Sciatic nerve (tissue), 2 donors: ENCODE results near the gene NDRG3. TPM values are rescaled to one million over a fixed set of nuclear protein-coding genes. Genes with fewer than 3 reads are reported as not detected.
"Not testable (repeated sequence)": the region's sequence is repeated elsewhere in the genome, so short reads cannot be mapped to it uniquely, and the experiment has no call there.

ENCODE experiments used
- ATAC-seq: fragments of 200-7000 bp; cut with Tn5 transposase; one replicate; pipeline ENCODE4 v1.9.1; 2020; ENCODE audit warnings: mild to moderate bottlenecking, moderate library complexity
- DNase-seq: peaks from one replicate; pipeline ENCODE4 v3.0.0-alpha.2; 2020; ENCODE audit warnings: low spot score
- intact Hi-C: fragments of 100-400 bp; cut with DNase I; formaldehyde crosslinking; loops from one replicate; pipeline ENCODE4 v1.14.2; 2022
- total RNA-seq: library from RNA; stranded (reverse); fragmentation: NEBNext Ultra II Directional; extraction: Animal tissue kit (Norgen Biotek cat#: 25700); gene quantifications from one replicate; pipeline ENCODE4 v1.2.1, GENCODE V29; 2021
- donor health status: DM: no; HTN: no; CAD: no.
- donor health status: DM: no; HTN: no; CAD: no.

Gene NDRG3
- total RNA-seq, 1 donor from 2014 or later, result 30.7 TPM

- intact Hi-C loops, result no loop called here
- ATAC-seq (no peak), DNase-seq (no peak)
These were observed 115.9 kb downstream of the NDRG3 start for GRCh38 chr20:36629719-36630681.

GRCh38 chr20:36628076-36628475 lies 117.8 kb downstream of the NDRG3 start:
- no peak for DNase-seq
- intact Hi-C loops, result no loop called here
- ATAC-seq, result no peak

- intact Hi-C loops, result no loop called here
- no peak for ATAC-seq
- no peak for DNase-seq
These were observed 121.0 kb downstream of the NDRG3 start for GRCh38 chr20:36624944-36625324.

DNA sequence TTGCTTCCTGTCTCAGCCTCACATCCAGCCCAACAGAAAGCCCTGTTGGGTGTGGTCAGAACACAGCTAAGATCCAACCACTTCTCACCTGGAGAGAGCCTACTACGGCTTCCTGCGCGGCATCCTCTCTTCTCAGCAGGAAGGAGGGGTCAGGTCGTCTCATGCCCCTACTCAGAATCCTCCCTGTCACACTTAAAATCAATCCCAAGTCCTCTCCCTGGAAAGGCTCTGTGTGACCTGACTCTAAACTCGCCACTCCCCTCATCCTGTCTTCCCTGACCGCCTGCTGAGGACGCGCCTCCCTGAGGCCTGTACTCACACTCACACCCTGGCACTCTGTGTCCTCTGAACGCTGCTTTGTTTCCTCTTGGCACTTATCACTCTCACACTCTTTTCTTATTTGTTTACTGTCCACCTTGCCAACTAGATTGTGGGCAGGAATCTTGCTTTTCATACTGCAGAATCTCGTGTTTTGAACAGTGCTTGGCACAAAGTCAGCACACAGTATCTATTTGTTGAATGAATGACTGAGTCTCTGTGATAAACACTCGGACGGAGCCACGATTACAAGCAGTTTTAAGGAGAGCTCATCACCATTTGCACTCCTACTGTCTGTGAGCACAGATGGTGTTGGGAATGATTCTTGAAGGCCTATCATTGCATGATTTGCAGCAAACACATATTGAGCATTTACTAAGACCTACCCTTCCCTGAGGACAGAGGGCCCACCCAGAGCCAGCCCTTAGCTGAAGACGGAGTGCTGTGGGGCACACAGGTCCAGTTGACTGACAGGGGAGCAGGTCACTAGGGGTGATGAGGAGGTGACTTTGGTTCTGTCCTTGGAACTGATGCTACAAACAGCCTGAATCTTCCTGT lies 121.6 kb downstream of the NDRG3 start:
- no peak for DNase-seq
- intact Hi-C loops, result no loop called here
- ATAC-seq, result peak; percentile 67

DNA sequence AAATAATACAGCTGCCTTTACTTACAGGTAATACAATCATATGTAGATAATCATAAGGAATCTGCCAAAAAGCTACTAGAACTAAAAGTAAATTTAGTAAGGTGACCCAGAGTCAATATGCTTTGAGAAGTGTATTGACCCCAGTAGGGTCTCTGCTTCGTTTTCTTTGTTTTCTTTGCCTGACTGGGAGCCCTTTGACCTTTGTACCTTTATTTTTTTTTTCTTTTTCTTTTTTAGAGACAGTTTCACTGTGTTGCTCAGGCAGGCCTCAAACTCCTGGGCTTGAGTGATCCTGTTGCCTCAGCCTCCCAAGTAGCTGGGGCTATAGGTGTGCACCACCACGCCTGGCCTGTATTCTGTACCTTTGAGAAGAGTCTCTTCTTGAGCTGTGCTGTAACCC lies 122.4 kb downstream of the NDRG3 start:
- no peak for ATAC-seq
- intact Hi-C loops, result no loop called here
- no peak for DNase-seq

DNA sequence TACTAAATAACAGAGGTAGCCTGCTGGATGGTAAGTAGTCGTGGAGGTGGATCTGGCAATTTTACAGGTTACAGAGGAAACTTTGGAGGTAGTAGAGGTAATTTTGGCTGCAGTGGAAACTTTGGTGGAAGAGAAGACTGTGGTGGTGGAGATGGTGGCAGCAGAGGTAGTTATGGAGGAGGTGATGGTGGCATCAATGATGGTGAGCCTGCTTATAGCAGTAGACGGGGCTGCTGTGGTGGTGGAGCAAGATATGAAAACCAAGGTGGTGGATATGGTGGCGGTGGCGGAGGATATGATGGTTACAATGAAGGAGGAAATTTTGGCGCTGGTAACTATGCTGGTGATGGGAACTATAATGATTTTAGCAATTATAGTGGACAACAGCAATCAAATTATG lies 125.0 kb downstream of the NDRG3 start:
- DNase-seq (no peak), ATAC-seq (no peak)
- intact Hi-C loops, result no loop called here

GRCh38 chr20:36614781-36615557 lies 130.9 kb downstream of the NDRG3 start:
- DNase-seq, result no peak
- ATAC-seq, result no peak
- intact Hi-C loops, result no loop called here

DNA sequence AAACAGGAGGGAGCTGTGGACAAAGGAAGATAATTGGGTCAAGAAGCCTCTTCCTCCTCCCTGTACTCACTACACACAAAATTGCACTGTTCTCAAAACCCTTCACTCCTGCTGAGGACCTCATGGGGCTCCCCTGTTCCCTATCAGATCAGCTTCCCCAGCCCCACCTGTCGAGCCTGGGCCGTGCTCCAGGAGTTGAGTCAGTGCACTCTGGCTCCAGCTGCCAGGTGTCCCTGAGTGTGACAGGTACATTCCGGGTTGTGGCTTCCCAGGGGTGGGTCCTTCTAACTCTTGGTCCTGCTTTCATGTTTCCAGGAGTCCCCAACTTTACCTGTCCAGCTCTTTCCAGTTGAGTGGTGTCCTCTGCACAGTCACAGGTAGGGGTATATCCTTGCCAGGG lies 131.9 kb downstream of the NDRG3 start:
- intact Hi-C loops, result no loop called here
- ATAC-seq, result no peak
- DNase-seq, result no peak

- ATAC-seq, result no peak
- intact Hi-C loops, result no loop called here
- no peak for DNase-seq
These were observed 134.3 kb downstream of the NDRG3 start for GRCh38 chr20:36611625-36612024.

GRCh38 chr20:36608388-36608728 lies 137.5 kb downstream of the NDRG3 start:
- DNase-seq, intact Hi-C loops, ATAC-seq: not testable (repeated sequence)

GRCh38 chr20:36607586-36608387 lies 138.1 kb downstream of the NDRG3 start:
- ATAC-seq (no peak), DNase-seq (no peak)
- intact Hi-C loops, result no loop called here

DNA sequence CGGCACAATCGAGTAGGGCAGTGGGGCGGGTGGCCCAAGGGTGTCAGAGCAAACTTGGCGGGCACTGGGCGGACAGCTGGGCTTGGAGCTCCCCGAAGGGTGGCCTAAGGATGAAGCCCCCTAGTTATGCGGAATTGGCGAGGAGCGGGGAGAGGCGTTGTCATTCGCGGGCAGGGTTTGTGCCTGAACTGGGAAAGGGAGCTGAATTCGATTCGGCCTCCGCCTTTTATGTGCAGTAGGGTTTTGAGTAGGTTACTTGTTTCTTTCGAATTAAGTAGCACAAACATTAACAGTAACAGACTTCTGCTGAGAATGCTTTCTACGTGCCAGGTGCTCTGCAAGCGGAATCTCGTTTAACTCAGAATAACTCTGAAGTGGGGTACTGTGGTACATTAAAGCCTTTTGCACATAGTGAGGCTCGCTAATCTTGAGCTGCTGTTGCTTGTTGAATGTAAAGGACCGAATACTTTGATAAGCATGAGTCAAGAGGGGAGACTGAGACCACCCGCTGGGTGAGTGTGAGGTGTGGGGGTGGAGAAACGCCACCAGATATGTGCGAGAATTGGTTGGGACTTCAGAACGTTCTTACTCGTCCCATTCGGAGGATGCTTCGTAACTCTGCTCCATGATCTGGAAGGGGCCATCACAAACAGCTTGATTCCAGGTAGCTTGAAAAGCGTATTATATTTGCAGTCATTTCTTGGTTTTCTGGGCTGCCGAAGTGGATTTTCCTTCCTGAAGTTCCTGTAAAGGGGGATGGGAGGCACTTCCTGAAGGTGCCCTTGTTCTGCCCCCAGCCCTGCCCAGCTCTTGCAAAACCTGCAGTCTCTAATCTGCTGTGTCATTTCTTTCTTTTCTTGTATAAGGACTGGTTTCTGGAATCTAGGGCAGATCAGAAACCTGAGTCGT lies 139.5 kb downstream of the NDRG3 start:
- ATAC-seq (no peak), DNase-seq (no peak)
- intact Hi-C loops, result no loop called here

- ATAC-seq (peak; percentile 99), DNase-seq (peak; percentile 100)
- intact Hi-C loops, result no loop called here
These were observed 140.3 kb downstream of the NDRG3 start, which contains the start of gene RAB5IF for GRCh38 chr20:36605399-36606157. Gene RAB5IF (plus strand): TSS chr20:36605779. CDS start chr20:36605952, 173 bp downstream.

DNA sequence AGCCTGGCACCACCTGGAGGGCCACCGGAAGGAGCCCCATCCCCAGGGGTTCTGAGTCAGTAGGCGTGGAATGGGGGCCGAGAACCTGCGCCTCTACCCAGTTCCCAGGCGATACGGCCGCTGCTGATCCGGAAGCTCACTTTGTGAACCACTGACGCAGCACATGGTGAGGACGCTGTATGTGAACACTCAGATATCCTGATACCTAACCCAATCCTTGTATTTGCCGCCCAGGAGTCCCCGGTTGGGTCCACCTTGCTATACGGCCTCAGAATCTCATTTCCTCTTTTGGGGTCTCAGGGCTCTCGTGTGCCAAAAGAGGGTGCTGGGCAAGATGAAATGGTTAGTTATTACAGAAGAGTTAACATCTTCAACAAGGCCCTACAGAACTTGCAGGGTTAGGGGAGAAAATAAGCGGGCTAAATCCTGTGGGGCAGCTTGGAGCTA lies 140.9 kb downstream of the NDRG3 start:
- intact Hi-C loops, result no loop called here
- peak; percentile 46 for ATAC-seq
- peak; percentile 66 for DNase-seq
